Activated CD4-positive, alpha-beta T cell treated with anti-CD3 and anti-CD28 coated beads for 48 hours (primary cell): ENCODE data around the gene FMNL2.
"Not testable (repeated sequence)": the region's sequence is repeated elsewhere in the genome, so short reads cannot be mapped to it uniquely, and the experiment has no call there.

ENCODE experiments used
- DNase-seq: peaks from one replicate; pipeline ENCODE4 v3.0.0-alpha.2; 2020

Gene FMNL2

GRCh38 chr2:152474523-152474922, 139.5 kb downstream of the FMNL2 start:
- DNase-seq: not testable (repeated sequence)

- no peak for DNase-seq
These were observed 141.0 kb downstream of the FMNL2 start for GRCh38 chr2:152475982-152476381.

GRCh38 chr2:152477347-152478092, 142.5 kb downstream of the FMNL2 start:
- DNase-seq: no peak

- DNase-seq: no peak
These were observed 144.3 kb downstream of the FMNL2 start for GRCh38 chr2:152479282-152479681.

DNA sequence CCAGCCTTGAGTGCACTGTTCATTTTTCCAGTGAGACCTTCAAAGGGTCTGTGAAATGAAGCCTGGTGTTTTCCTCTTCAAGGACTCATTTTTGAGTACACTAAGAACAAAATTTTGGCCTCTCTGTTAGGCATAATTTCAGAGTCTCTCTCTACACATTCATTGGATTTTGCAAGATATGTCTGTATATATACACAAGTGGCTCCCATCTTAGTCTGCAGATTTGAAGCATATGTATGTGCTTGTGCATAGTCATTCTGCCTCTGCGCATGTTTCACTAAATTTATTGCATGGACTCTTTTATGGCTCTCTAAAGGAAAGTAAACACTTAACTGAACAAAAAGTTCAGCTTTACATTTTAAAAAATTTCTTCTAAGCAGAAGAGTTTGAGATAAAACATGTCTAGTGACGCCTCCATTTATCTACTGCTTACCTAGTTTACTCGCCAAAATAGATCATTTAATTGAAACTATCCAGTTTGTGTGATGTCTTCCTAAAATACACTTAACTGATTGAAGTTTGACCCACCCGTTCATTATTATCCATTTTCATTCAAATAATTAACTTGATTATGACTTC, 145.9 kb downstream of the FMNL2 start:
- no peak for DNase-seq

DNA sequence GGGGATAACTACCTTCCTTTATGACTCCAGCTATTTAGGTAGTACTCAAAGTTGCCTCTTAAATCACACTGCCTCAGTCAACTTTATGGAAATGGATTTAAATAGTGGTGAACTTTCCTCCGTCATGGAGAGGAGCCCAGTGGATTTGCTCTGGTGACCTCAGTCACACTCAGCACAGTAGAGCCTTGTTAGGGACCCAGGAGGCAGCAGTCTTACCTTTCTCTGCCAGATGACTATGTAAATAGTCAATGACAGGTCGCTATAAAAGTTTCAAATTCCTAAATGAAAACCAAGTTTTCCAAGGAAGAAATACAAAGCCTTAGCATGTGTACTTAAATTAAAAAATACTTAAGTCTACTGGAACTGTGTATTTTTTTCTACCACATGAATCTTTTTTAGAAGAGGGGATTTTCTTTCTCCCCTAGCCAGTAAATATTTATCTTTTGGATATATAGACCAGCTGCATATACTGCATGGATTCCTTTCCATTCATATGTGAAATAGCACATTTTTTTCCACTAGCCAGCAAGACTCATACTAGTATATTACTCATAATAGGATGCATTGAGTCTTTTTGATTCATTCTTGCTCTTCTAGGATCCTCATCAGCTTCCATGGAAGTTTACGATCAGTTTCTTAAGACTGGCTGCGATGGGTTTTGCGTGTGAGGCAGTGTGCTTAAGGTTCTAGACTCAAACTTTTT, 147.1 kb downstream of the FMNL2 start:
- no peak for DNase-seq

DNA sequence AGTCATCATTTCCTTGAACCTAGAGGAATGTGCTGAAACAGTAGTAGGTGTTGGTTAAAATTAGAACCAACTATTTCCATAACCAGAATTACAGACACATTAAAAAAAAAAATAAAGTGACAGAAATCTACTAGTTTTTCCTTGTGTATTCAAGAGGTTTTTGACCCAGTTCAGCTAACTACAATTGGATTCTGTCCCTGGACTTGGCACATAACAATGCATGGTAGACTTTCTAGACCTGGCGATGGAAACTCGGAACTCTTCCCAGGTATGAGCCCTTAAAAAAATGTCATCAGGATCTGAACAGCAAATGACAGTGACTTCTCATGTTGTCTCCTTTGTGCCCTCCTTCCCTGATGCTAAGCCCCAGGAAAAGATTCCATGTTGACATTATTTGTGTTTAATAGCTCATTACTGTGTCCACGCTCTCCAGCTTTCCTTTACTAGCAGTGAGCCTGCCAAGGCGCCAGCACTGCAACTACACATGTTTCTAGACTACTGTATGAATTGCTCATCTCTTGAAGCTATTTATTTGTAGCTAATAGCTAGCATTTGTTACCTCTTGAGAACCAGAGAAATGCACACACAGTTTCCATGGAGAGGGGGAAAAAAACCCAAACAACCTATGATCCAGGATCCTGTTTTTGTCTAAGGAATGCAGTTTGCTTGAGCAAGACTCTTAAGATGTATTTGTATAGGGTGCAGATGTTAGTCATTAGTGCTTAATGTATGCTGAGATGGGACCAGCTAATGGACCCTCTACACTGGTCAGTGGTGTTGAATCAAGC, 148.5 kb downstream of the FMNL2 start:
- no peak for DNase-seq

- no peak for DNase-seq
These were observed 151.2 kb downstream of the FMNL2 start for GRCh38 chr2:152485954-152486736.

DNA sequence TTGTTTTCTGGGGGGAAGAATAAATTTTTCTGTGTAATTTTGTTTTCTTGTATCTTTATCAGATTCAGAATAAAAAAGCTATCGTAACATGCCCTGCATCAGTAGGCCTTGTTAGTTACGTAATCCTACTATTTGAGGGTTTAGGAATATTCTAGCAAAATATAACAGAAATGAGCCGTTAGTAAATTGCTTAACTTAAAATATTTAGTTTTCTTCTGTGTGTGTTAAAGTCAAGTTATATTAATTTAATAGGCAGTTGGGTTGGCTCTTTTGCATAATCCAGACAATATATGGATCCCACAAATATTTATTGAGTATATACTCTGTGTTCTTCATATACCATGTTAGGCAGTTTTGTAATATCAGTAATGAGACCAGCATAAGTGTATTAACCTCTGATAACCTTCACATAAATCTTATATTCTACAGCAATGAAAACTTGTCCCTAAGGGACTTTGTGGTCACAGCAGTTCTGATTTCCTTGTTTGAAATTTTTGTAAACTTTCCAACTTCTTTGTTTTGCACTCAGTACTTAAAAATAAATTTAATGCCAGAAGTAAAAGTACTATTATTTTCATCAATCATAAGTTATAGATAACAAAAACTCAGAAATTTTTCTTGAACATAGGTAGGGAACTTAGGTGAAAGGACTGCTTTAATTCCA, 151.9 kb downstream of the FMNL2 start:
- no peak for DNase-seq

- DNase-seq: no peak
These were observed 153.1 kb downstream of the FMNL2 start for GRCh38 chr2:152488075-152488474.

DNA sequence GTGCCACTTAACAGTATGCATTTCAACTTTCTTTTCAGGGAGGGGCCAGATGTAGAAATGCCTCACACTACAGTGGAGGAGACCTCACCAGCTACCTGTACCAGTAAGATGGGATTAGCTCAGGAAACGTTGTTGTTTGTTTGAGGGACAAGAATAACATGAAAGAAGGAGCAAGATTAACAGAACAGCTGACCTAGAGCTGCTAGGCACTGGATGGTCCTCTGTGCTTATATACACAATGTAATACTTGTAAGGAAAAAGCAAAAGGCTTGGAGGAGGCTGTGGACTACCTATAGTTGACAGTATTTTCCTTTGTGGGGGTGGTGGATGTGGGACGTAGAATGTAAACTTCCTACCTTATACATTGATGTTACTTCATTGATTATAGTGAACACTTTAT, 154.4 kb downstream of the FMNL2 start:
- no peak for DNase-seq

DNA sequence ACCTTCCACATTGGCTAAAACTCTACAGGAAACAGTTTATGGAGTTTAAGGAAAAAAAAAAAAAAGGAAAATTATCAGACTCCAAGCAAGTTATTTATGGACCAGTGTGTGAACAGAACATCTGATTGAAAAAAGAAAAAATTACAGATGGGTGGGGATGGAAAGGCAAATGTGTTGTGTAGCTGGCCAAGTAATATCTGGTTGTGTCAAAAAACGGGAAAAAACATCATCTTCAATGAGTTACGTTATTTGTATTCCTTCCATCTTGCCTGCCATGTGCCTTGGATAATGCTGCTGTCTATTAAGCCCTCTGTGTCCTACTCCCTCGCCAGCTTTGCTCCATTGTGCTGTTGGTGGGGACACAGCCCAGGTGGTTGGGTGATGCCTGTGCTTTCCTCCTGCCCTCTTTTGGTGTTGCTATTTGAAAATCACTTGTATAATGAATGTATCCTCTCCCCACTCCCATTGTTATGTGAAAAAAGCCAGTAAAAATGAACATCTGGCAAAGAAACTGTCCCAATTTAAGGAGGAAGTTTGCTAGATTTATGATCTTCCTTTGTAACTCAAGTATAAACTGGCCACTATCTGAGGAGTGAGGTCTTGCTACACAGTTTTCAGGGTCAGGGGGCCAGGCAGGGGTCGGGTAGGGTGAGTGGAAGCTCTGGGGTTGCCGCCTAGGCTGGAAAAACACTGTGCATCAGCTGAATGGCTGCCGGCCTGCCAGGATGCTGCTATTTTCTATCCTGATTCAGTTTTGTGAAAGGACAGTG, 155.9 kb downstream of the FMNL2 start:
- DNase-seq: no peak

- no peak for DNase-seq
These were observed 157.2 kb downstream of the FMNL2 start for GRCh38 chr2:152492131-152492530.

GRCh38 chr2:152492911-152493310, 157.9 kb downstream of the FMNL2 start:
- no peak for DNase-seq

- DNase-seq: no peak
These were observed 158.4 kb downstream of the FMNL2 start for GRCh38 chr2:152493417-152493816.

GRCh38 chr2:152493945-152494528, 159.1 kb downstream of the FMNL2 start:
- DNase-seq: no peak

DNA sequence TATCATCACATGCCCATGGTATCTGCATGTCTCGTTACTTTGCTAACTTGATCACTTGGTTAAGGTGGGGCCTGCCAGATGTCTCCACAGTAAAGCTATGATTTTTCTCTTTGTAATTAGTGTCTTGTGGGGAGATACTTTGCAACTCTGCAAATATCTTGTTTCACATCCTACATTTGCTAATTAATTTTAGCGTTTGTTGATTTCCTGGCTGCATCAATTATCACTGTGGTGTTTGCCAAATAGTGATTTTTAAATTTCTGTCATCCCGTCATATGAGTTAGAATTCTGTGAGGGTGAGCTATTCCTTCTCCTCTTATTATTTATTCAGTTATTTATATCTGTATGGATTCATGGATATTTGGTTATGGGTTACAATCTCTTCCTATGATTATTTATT, 161.4 kb downstream of the FMNL2 start:
- no peak for DNase-seq

GRCh38 chr2:152497481-152498052, 162.6 kb downstream of the FMNL2 start:
- no peak for DNase-seq

DNA sequence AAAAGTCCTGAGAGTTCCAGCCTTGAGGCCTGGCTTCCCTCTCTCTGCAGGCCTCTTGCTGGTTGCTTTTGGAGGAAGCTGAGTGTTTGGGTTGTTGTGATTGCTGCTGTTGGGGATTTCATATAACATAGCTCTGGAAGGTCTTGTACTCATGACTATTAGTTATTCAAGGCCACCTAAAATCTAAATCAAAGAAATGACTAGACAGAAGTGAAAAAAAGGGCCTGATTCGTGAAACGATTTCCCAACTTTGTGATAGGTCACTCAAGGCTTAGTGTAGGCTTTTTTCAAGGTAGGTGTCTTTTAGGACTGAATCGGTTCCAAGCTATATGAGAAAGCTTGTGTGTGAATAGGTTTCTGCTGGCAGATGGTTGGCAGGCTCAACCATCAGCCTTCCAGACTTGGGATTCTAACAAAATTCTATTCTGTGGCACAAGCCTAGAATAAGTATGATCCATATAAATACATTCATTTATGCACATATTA, 164.4 kb downstream of the FMNL2 start:
- DNase-seq: no peak
